Ascending aorta (tissue), 2 donors: ENCODE data around the gene ETFBKMT. TPM values are rescaled to one million over a fixed set of nuclear protein-coding genes. Genes with fewer than 3 reads are reported as not detected.
A peak's percentile ranks its signal among the peaks of the same experiment; 100 is the strongest.

Experiments used
- DNase-seq, 2 donors: peaks; one replicate each; pipeline ENCODE4 v3.0.0-alpha.2; 2019; ENCODE audit warnings: low spot score in 2 of 2
- H3K27ac ChIP-seq, 2 donors: fragments of 200-600 bp; sonication (generic); one replicate each; pipeline ENCODE4 v1.5.1; 2016 to 2017; ENCODE audit warnings: mild to moderate bottlenecking in 1 of 2
- H3K27me3 ChIP-seq: fragments of 200-600 bp; sonication (generic); one replicate; pipeline ENCODE4 v1.5.1; 2017
- H3K36me3 ChIP-seq, 2 donors: fragments of 200-600 bp; sonication (generic); one replicate each; pipeline ENCODE4 v1.5.1; 2016
- H3K4me1 ChIP-seq, 2 donors: fragments of 200-600 bp; sonication (generic); one replicate each; pipeline ENCODE4 v1.5.1; 2016 to 2017; ENCODE audit warnings: mild to moderate bottlenecking in 1 of 2
- H3K4me3 ChIP-seq, 2 donors: fragments of 200-600 bp; sonication (generic); one replicate each; pipeline ENCODE4 v1.5.1; 2016 to 2017; ENCODE audit warnings: mild to moderate bottlenecking in 1 of 2
- H3K9me3 ChIP-seq, 2 donors: fragments of 200-600 bp; sonication (generic); one replicate each; pipeline ENCODE4 v1.5.1; 2016
- CTCF ChIP-seq, 3 experiments: fragments of 200-600 bp in 2 of 3; fragments of 450-650 bp in 1 of 3; sonication (generic) in 2 of 3; IDR thresholded peaks; one replicate each; pipeline ENCODE4 v1.5.1; 2016 to 2019; ENCODE audit warnings: antibody characterized with exemption in 3 of 3, mild to moderate bottlenecking in 1 of 3, moderate library complexity in 1 of 3
- intact Hi-C: fragments of 100-400 bp; cut with DNase I; formaldehyde crosslinking; loops from one replicate; pipeline ENCODE4 v1.15.1; 2023
- total RNA-seq: library from RNA; depleted of rRNA; stranded (reverse); fragments of >200 nt; gene quantifications from one replicate; pipeline ENCODE4 v1.1.0, GENCODE V29; 2016

ETFBKMT gene
- 0.64 TPM for total RNA-seq

DNA sequence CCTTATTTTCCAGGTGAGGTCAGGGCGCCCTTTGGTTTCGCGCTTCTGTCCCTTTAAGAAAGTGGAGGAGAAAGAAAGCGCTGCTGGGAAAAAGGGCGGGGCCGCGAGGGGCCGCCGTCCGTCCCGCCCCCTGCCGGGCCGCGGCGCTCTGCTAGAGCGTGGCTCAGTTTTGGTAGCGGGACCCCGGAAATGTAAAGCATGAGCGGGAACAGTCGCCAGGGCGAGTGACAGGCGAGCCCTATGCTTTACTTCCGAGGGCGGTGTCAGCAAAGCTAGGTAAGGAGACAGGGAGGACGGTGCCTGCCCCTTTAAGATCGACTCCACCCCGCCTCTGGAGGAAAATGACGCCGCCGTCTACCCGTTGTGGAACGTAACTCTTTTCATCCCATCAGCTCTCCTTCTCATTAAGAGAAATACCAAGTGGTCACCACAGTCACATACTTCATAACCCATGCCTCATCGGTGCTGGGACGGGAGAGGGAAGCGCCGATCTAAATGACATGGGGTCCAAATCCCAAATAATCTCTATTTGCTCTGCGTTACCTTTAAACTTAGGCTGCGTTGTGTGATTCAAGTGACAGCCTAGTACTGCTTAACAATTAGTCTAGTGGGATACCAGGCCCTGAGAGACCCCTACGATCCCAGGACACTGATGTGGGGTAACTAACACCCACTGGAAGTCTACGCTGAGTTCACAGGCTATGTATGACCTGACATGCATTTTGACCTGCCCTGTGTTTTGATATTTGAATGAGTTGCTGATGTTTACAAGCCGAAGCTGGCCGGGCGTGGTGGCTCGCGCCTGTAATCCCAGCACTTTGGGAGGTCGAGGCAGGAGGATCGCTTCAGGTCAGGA, at the start of gene ETFBKMT:
Gene ETFBKMT, plus strand, starts transcription at position 602 of the 856 bp plus-strand sequence. CDS start 2,266 bp downstream, outside the sequence.
- DNase-seq = peak; percentile 67 to 94
- no peaks in the 10 kb centered on the region for H3K9me3 ChIP-seq
- peak within 1 kb of the TSS; percentile 87 to 95 for H3K27ac ChIP-seq
- H3K27me3 ChIP-seq = no peaks in the 10 kb centered on the region
- intact Hi-C loops = loop anchor here (1.0 to 5.0 kb wide), 4 partner anchors 70 to 1019 kb away; partner anchors contain the start of genes AMN1, BICD1, DNM1L and RESF1
- peaks cover 3% of the 10 kb centered on the region in 2 donors for H3K36me3 ChIP-seq
- TF ChIP-seq CTCF (IDR thresholded peaks at IDR 0.05) = peak in 2 of 3 experiments; percentile 27 to 50
- peak within 1 kb of the TSS; percentile 68 to 82 for H3K4me3 ChIP-seq
- H3K4me1 ChIP-seq = peaks cover 0 to 3% of the 10 kb centered on the region in 2 donors

DNA sequence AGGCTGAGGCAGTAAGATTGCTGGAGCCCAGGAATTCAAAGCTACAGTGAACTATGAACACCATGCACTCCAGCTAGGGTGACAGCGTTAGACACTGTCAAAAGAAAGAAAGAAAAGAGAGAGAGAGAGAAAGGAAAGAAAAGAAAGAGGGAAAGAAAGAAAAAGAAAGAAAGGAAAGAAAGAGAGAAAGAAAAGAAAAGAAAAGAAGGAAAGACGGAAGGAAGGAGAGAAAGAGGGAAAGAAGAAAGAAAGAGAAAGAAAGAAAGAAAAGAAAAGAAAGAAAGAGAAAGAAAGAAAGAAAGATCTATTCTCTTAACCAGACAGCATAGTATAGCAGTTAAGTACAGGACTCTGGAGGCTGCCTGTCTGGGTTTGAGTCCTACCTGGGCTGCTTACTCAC, 46.7 kb upstream of the ETFBKMT start:
- intact Hi-C loops = no loop called here
- H3K4me1 ChIP-seq = no peaks in the 10 kb centered on the region
- no peak for DNase-seq
- no peak overlapping the region for H3K4me3 ChIP-seq
- TF ChIP-seq CTCF (IDR thresholded peaks at IDR 0.05) = no peak
- H3K27me3 ChIP-seq = no peaks in the 10 kb centered on the region
- H3K27ac ChIP-seq = no peak overlapping the region
- no peaks in the 10 kb centered on the region for H3K36me3 ChIP-seq
- peaks cover 0 to 18% of the 10 kb centered on the region in 2 donors for H3K9me3 ChIP-seq

DNA sequence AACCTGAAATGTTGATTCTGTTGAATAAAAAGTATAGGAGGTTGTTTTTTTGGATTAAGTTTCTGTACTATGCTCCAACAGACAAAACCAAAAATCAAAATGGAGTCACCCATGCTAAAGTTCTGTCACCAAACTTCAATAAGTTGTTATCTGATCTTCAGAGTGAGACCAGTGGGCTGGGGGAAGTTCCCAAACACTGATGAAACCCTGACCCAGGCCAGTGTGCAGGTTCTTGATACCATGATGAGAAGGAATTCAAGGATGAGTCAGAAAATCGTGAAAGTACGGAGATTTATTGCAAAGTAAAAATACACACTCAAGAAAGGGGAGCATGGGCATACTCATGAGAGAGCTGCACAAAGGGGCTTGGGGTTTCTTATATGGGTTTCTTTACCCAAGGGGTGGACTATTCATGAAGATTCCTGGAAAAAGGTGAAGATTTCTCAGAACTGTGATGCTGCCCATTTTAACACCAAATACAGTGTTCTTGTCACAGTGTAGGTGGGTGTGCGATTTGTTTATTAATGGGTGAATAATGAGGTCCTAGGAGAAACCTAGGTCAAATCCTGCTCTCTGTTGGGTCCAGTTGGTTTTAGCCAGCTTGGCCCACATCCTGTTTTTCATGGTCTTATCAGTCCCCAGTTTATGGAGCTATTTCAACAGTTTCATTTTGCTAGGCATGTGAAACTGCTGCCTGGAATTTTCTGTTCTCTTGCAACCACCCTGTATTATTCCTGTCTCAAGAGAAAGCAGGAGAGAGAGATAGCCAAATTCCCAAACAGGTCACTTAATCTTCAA, 41.1 kb upstream of the ETFBKMT start:
- TF ChIP-seq CTCF (IDR thresholded peaks at IDR 0.05) = no peak
- peak overlapping the region in 1 of 2 donors; percentile 16 for H3K27ac ChIP-seq
- H3K9me3 ChIP-seq = no peaks in the 10 kb centered on the region
- no peaks in the 10 kb centered on the region for H3K27me3 ChIP-seq
- DNase-seq = no peak
- peaks cover 0 to 5% of the 10 kb centered on the region in 2 donors for H3K4me1 ChIP-seq
- H3K4me3 ChIP-seq = no peak overlapping the region
- intact Hi-C loops = no loop called here
- no peaks in the 10 kb centered on the region for H3K36me3 ChIP-seq

DNA sequence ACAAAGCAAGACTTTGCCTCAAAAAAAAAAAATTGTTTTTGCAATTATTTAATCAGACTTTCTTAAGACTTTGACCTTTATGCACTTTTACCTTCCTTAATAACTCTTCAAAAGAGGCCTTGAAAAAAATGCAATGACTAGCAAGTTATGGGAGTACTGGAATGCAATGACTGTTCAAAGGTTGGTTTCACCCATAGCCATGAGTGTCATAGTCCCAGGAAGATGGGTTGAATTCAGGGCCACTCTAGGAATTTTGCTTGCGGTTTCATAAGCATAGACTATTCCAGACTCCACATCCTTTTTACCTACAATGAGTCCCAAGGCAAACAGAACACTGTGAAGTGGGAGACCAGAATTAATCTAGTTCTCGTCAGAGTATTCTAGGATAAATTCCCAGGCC, 39.2 kb upstream of the ETFBKMT start:
- Histone ChIP-seq H3K36me3 (no peaks in the 10 kb centered on the region), H3K9me3 (no peaks in the 10 kb centered on the region), H3K27me3 (no peaks in the 10 kb centered on the region), H3K27ac (no peak overlapping the region), H3K4me3 (no peak overlapping the region), H3K4me1 (peaks cover 0 to 5% of the 10 kb centered on the region in 2 donors)
- no peak for DNase-seq
- intact Hi-C loops = no loop called here
- TF ChIP-seq CTCF (IDR thresholded peaks at IDR 0.05) = no peak

- no peaks in the 10 kb centered on the region for H3K9me3 ChIP-seq
- H3K27me3 ChIP-seq = no peaks in the 10 kb centered on the region
- H3K4me3 ChIP-seq = no peak overlapping the region
- no peak for DNase-seq
- no peaks in the 10 kb centered on the region for H3K36me3 ChIP-seq
- peaks cover 0 to 5% of the 10 kb centered on the region in 2 donors for H3K4me1 ChIP-seq
- TF ChIP-seq CTCF (IDR thresholded peaks at IDR 0.05) = no peak
- intact Hi-C loops = no loop called here
- H3K27ac ChIP-seq = no peak overlapping the region
Measured at GRCh38 chr12:31622038-31622437, 37.5 kb upstream of the ETFBKMT start.
